ENCODE results near the gene AGAP1.
"Not testable (repeated sequence)": the region's sequence is repeated elsewhere in the genome, so short reads cannot be mapped to it uniquely, and the experiment has no call there.

Gene AGAP1

GRCh38 chr2:235934059-235934773 lies 440.4 kb downstream of the AGAP1 start:
- DNase-seq, result no peak

GRCh38 chr2:235934774-235935484 lies 441.1 kb downstream of the AGAP1 start:
- DNase-seq, result no peak

- DNase-seq, result no peak
These were observed 441.9 kb downstream of the AGAP1 start for GRCh38 chr2:235935773-235936172.

- peak; percentile 14 to 19 (median 17) for DNase-seq
These were observed 442.6 kb downstream of the AGAP1 start for GRCh38 chr2:235936493-235936892.

- no peak for DNase-seq
These were observed 443.2 kb downstream of the AGAP1 start for GRCh38 chr2:235937087-235937486.

GRCh38 chr2:235937526-235937925 lies 443.7 kb downstream of the AGAP1 start:
- no peak for DNase-seq

GRCh38 chr2:235937936-235938335 lies 444.1 kb downstream of the AGAP1 start:
- no peak for DNase-seq

- no peak for DNase-seq
These were observed 444.8 kb downstream of the AGAP1 start for GRCh38 chr2:235938611-235939010.

- DNase-seq, result no peak
These were observed 445.6 kb downstream of the AGAP1 start for GRCh38 chr2:235939471-235939870.

GRCh38 chr2:235940330-235940729 lies 446.5 kb downstream of the AGAP1 start:
- no peak for DNase-seq

- no peak for DNase-seq
These were observed 450.7 kb downstream of the AGAP1 start for GRCh38 chr2:235944591-235944990.

- no peak for DNase-seq
These were observed 451.8 kb downstream of the AGAP1 start for GRCh38 chr2:235945608-235946140.

GRCh38 chr2:235946590-235946989 lies 452.7 kb downstream of the AGAP1 start:
- DNase-seq, result no peak

GRCh38 chr2:235947055-235947454 lies 453.2 kb downstream of the AGAP1 start:
- not testable (repeated sequence) for DNase-seq

- no peak for DNase-seq
These were observed 456.0 kb downstream of the AGAP1 start for GRCh38 chr2:235949567-235950472.

- no peak for DNase-seq
These were observed 456.6 kb downstream of the AGAP1 start for GRCh38 chr2:235950473-235950809.

GRCh38 chr2:235951493-235951892 lies 457.6 kb downstream of the AGAP1 start:
- DNase-seq, result no peak

GRCh38 chr2:235951982-235952381 lies 458.1 kb downstream of the AGAP1 start:
- no peak for DNase-seq

GRCh38 chr2:235952714-235953113 lies 458.9 kb downstream of the AGAP1 start:
- no peak for DNase-seq

GRCh38 chr2:235954281-235954680 lies 460.4 kb downstream of the AGAP1 start:
- no peak for DNase-seq

- DNase-seq, result no peak
These were observed 461.1 kb downstream of the AGAP1 start for GRCh38 chr2:235954888-235955480.

- DNase-seq, result no peak
These were observed 461.8 kb downstream of the AGAP1 start for GRCh38 chr2:235955664-235956063.
